ENCODE results near the gene SLC29A1. TPM values are rescaled to one million over a fixed set of nuclear protein-coding genes. Genes with fewer than 3 reads are reported as not detected.

SLC29A1 gene
- total RNA-seq, 2 donors from 2014 or later = 17.0 to 19.1 TPM

GRCh38 chr6:44271914-44272313, 48.5 kb downstream of the SLC29A1 start:
- Histone ChIP-seq H3K27ac (no peak overlapping the region), H3K27me3 (peaks cover 49% of the 10 kb centered on the region), H3K36me3 (no peaks in the 10 kb centered on the region), H3K9ac (ENCODE audit: low read depth in 2 of 2, low read length in 2 of 2) (no peak overlapping the region), H3K9me3 (no peaks in the 10 kb centered on the region), H3K4me1 (peaks cover 4% of the 10 kb centered on the region), H3K4me3 (no peak overlapping the region)
- DNase-seq = no peak
- intact Hi-C loops (cut with DNase I) = no loop called here
- no peak for TF ChIP-seq CTCF (IDR thresholded peaks at IDR 0.05)

- Histone ChIP-seq H3K9me3 (no peaks in the 10 kb centered on the region), H3K4me3 (no peak overlapping the region), H3K36me3 (no peaks in the 10 kb centered on the region), H3K9ac (ENCODE audit: low read depth in 2 of 2, low read length in 2 of 2) (no peak overlapping the region), H3K27ac (no peak overlapping the region), H3K27me3 (peaks cover 49% of the 10 kb centered on the region), H3K4me1 (peaks cover 4% of the 10 kb centered on the region)
- intact Hi-C loops (cut with DNase I) = no loop called here
- TF ChIP-seq CTCF (IDR thresholded peaks at IDR 0.05) = no peak
- DNase-seq = no peak
These were observed 49.1 kb downstream of the SLC29A1 start for GRCh38 chr6:44272529-44272928.

- no peak for DNase-seq
- no peak overlapping the region for H3K9ac ChIP-seq (ENCODE audit: low read depth in 2 of 2, low read length in 2 of 2)
- no peaks in the 10 kb centered on the region for H3K36me3 ChIP-seq
- no peak overlapping the region for H3K4me3 ChIP-seq
- H3K27me3 ChIP-seq = peaks cover 53% of the 10 kb centered on the region
- H3K27ac ChIP-seq = no peak overlapping the region
- H3K9me3 ChIP-seq = no peaks in the 10 kb centered on the region
- no peak for TF ChIP-seq CTCF (IDR thresholded peaks at IDR 0.05)
- intact Hi-C loops (cut with DNase I) = no loop called here
- peaks cover 4% of the 10 kb centered on the region for H3K4me1 ChIP-seq
These were observed 49.7 kb downstream of the SLC29A1 start for GRCh38 chr6:44272999-44273566.

- intact Hi-C loops (cut with DNase I) = no loop called here
- no peak overlapping the region for H3K4me3 ChIP-seq
- peaks cover 4% of the 10 kb centered on the region for H3K4me1 ChIP-seq
- no peaks in the 10 kb centered on the region for H3K9me3 ChIP-seq
- no peaks in the 10 kb centered on the region for H3K36me3 ChIP-seq
- H3K27ac ChIP-seq = no peak overlapping the region
- DNase-seq = no peak
- no peak for TF ChIP-seq CTCF (IDR thresholded peaks at IDR 0.05)
- no peak overlapping the region for H3K9ac ChIP-seq (ENCODE audit: low read depth in 2 of 2, low read length in 2 of 2)
- H3K27me3 ChIP-seq = peaks cover 54% of the 10 kb centered on the region
These were observed 50.2 kb downstream of the SLC29A1 start for GRCh38 chr6:44273617-44274016.

GRCh38 chr6:44275271-44275748, 51.9 kb downstream of the SLC29A1 start:
- peaks cover 4% of the 10 kb centered on the region for H3K4me1 ChIP-seq
- H3K27me3 ChIP-seq = peaks cover 41% of the 10 kb centered on the region
- no peaks in the 10 kb centered on the region for H3K9me3 ChIP-seq
- H3K27ac ChIP-seq = no peak overlapping the region
- DNase-seq = no peak
- no peak overlapping the region for H3K9ac ChIP-seq (ENCODE audit: low read depth in 2 of 2, low read length in 2 of 2)
- H3K4me3 ChIP-seq = no peak overlapping the region
- TF ChIP-seq CTCF (IDR thresholded peaks at IDR 0.05) = no peak
- intact Hi-C loops (cut with DNase I) = no loop called here
- H3K36me3 ChIP-seq = no peaks in the 10 kb centered on the region
